Sigmoid colon (tissue), 7 donors: ENCODE results near the gene GHRHR. TPM values are rescaled to one million over a fixed set of nuclear protein-coding genes. Genes with fewer than 3 reads are reported as not detected.
A peak's percentile ranks its signal among the peaks of the same experiment; 100 is the strongest.

Source experiments
- DNase-seq: peaks from one replicate; pipeline ENCODE4 v3.0.0-alpha.2; 2019
- H3K27ac ChIP-seq, 4 donors: fragments of 200-600 bp; sonication (generic); one replicate each; pipeline ENCODE4 v1.5.1; 2016 to 2019; ENCODE audit warnings: mild to moderate bottlenecking in 1 of 4
- H3K27me3 ChIP-seq, 3 donors: fragments of 200-600 bp; sonication (generic); one replicate each; pipeline ENCODE4 v1.5.1; 2019; ENCODE audit warnings: mild to moderate bottlenecking in 1 of 3
- H3K36me3 ChIP-seq, 4 donors: fragments of 200-600 bp; sonication (generic); one replicate each; pipeline ENCODE4 v1.5.1; 2016 to 2019
- H3K4me1 ChIP-seq, 4 donors: fragments of 200-600 bp; sonication (generic); one replicate each; pipeline ENCODE4 v1.5.1; 2017 to 2019
- H3K4me3 ChIP-seq, 4 donors: fragments of 200-600 bp; sonication (generic); one replicate each; pipeline ENCODE4 v1.5.1; 2017 to 2019; ENCODE audit warnings: mild to moderate bottlenecking in 2 of 4, moderate library complexity in 1 of 4
- H3K9me3 ChIP-seq, 4 donors: fragments of 200-600 bp in 3 of 4; sonication (generic) in 3 of 4; one replicate each; pipeline versions ENCODE4 v1.5.1 to v1.6.1; 2013 to 2019
- CTCF ChIP-seq, 4 experiments: fragments of 450-650 bp in 3 of 4; fragments of 200-600 bp in 1 of 4; IDR thresholded peaks; one replicate each; pipeline ENCODE4 v1.5.1; 2016 to 2019; ENCODE audit warnings: antibody characterized with exemption in 4 of 4, mild to moderate bottlenecking in 3 of 4, moderate library complexity in 2 of 4
- EP300 ChIP-seq, 4 donors: sonication (generic); formaldehyde crosslinking; IDR thresholded peaks; one replicate each; pipeline ENCODE4 v1.6.1; 2017; ENCODE audit warnings: antibody characterized with exemption in 4 of 4
- POLR2A ChIP-seq, 2 donors: fragments of 450-650 bp; IDR thresholded peaks; one replicate each; pipeline ENCODE4 v1.6.1; 2016; ENCODE audit warnings: antibody characterized with exemption in 2 of 2, mild to moderate bottlenecking in 2 of 2, moderate library complexity in 2 of 2
- POLR2AphosphoS5 ChIP-seq, 4 donors: sonication (generic); formaldehyde crosslinking; IDR thresholded peaks; one replicate each; pipeline ENCODE4 v1.6.1; 2017; ENCODE audit warnings: antibody characterized with exemption in 4 of 4
- WGBS, 2 donors: extraction: QIAGEN DNeasy Blood & Tissue Kit; methylation state at CpG; one replicate each; pipeline ENCODE4 v1.1.7; 2013; 5-methylcytosine and 5-hydroxymethylcytosine counted together
- intact Hi-C: fragments of 100-400 bp; cut with DNase I; formaldehyde crosslinking; loops from one replicate; pipeline ENCODE4 v1.15.1; 2023
- polyA plus RNA-seq, 3 donors: library from polyadenylated mRNA; stranded (reverse); fragments of 200-250 nt; gene quantifications; one replicate each; pipeline ENCODE4 v1.2.3, GENCODE V29; 2013
- total RNA-seq, 4 donors: library from RNA; depleted of rRNA; stranded (reverse); fragments of >200 nt; gene quantifications; one replicate each; pipeline ENCODE4 v1.1.0, GENCODE V29; 2016
- donor health status: healthy with polysubstance abuse.
- donor health status: Bipolar disorder and iron deficiency.
- donor health status: healthy.

The GHRHR gene
- total and polyA plus RNA-seq, 7 donors: not detected

DNA sequence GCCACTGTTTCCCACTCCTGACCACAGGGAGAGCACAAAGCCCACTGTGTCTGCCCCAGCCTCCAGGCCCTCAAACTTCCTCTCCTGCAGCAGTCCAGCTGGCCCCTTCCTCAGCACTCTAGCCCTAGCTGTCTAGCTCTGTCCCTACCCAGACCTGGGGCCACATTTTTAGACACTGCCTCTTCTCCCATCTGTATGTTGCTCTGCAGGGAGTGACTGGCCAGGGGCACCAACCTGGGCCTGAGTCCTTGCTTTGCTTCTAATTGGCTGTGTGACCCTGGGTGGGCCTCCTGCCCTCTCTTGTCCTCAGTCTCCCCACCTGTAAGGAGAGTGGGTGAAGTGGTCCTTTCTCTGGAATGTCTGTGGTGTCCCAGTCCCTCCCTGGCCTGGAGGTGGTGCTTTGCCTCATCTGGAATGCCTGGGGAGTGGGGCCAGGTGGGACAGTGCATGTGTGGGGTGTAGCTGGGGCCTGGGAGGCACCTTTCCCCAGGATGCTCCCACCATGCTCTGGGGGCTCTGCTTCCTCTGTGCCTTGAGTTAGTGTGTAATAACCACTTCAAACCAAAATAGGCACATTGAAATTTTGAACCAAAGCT is 27.0 kb upstream of the GHRHR start:
- no peak overlapping the region for H3K4me3 ChIP-seq
- peak; percentile 47 for DNase-seq
- intact Hi-C loops: loop anchor here (5.0 kb wide), 1 partner anchor 186 kb away; no protein-coding TSS in a partner anchor
- no peak overlapping the region for H3K27ac ChIP-seq
- no peaks in the 10 kb centered on the region for H3K27me3 ChIP-seq
- H3K36me3 ChIP-seq: no peaks in the 10 kb centered on the region
- no peak for TF ChIP-seq EP300 (IDR thresholded peaks at IDR 0.05)
- no peak for TF ChIP-seq CTCF (IDR thresholded peaks at IDR 0.05)
- TF ChIP-seq POLR2AphosphoS5 (IDR thresholded peaks at IDR 0.05): no peak
- TF ChIP-seq POLR2A (IDR thresholded peaks at IDR 0.05): no peak
- no peaks in the 10 kb centered on the region for H3K9me3 ChIP-seq
- peaks cover 0 to 13% (median 6%) of the 10 kb centered on the region in 4 donors for H3K4me1 ChIP-seq

GRCh38 chr7:30937416-30937815 is 26.3 kb upstream of the GHRHR start:
- 6 to 43% methylated on average over 3 of the region's 3 CpGs for WGBS, 2 donors
- TF ChIP-seq CTCF (IDR thresholded peaks at IDR 0.05) (no peak), POLR2AphosphoS5 (IDR thresholded peaks at IDR 0.05) (no peak), EP300 (IDR thresholded peaks at IDR 0.05) (no peak), POLR2A (IDR thresholded peaks at IDR 0.05) (no peak)
- intact Hi-C loops: loop anchor here (5.0 kb wide), 1 partner anchor 185 kb away; no protein-coding TSS in a partner anchor
- no peak overlapping the region for H3K4me3 ChIP-seq
- no peaks in the 10 kb centered on the region for H3K36me3 ChIP-seq
- H3K4me1 ChIP-seq: peaks cover 0 to 7% (median 2%) of the 10 kb centered on the region in 4 donors
- H3K27ac ChIP-seq: no peak overlapping the region
- no peaks in the 10 kb centered on the region for H3K9me3 ChIP-seq
- DNase-seq: no peak
- no peaks in the 10 kb centered on the region for H3K27me3 ChIP-seq

GRCh38 chr7:30938435-30939316 is 25.1 kb upstream of the GHRHR start:
- H3K9me3 ChIP-seq: no peaks in the 10 kb centered on the region
- H3K4me1 ChIP-seq: peaks cover 0 to 7% (median 2%) of the 10 kb centered on the region in 4 donors
- WGBS, 2 donors: 16 to 17% methylated on average over 25 of the region's 25 CpGs
- TF ChIP-seq POLR2AphosphoS5 (IDR thresholded peaks at IDR 0.05) (no peak), CTCF (IDR thresholded peaks at IDR 0.05) (peak; percentile 54 to 98 (median 88))
- H3K36me3 ChIP-seq: no peaks in the 10 kb centered on the region
- intact Hi-C loops: loop anchor here (2.0 to 5.0 kb wide), 2 partner anchors 138 to 184 kb away; no protein-coding TSS in a partner anchor
- H3K27ac ChIP-seq: no peak overlapping the region
- peak; percentile 89 for DNase-seq
- no peaks in the 10 kb centered on the region for H3K27me3 ChIP-seq
- peak overlapping the region in 2 of 4 donors; percentile 7 to 9 for H3K4me3 ChIP-seq

- Histone ChIP-seq H3K27me3 (no peaks in the 10 kb centered on the region), H3K27ac (no peak overlapping the region), H3K9me3 (no peaks in the 10 kb centered on the region), H3K36me3 (no peaks in the 10 kb centered on the region), H3K4me3 (no peak overlapping the region), H3K4me1 (peaks cover 0 to 7% (median 2%) of the 10 kb centered on the region in 4 donors)
- 12 to 51% methylated on average over 8 of the region's 8 CpGs for WGBS, 2 donors
- intact Hi-C loops: no loop called here
- no peak for DNase-seq
- TF ChIP-seq POLR2AphosphoS5 (IDR thresholded peaks at IDR 0.05): no peak
- TF ChIP-seq POLR2A (IDR thresholded peaks at IDR 0.05): no peak
- TF ChIP-seq CTCF (IDR thresholded peaks at IDR 0.05): no peak
Measured at GRCh38 chr7:30941582-30942323, 22.0 kb upstream of the GHRHR start.
